GM10266 (cell line): ENCODE measurements around the gene R3HCC1L.

Source experiments
- DNase-seq: peaks from one replicate; pipeline ENCODE4 v3.0.0; 2012; ENCODE audit errors: extremely low spot score
- CTCF ChIP-seq: IDR thresholded peaks from 2 replicates; pipeline ENCODE4 v1.5.1; 2012; ENCODE audit warnings: mild to moderate bottlenecking, low read depth; ENCODE audit not compliant: control insufficient read depth, insufficient read depth; ENCODE audit errors: missing control alignments

R3HCC1L gene

GRCh38 chr10:98261436-98262277 lies 127.2 kb downstream of the R3HCC1L start:
- no peak for DNase-seq
- no peak for TF ChIP-seq CTCF

GRCh38 chr10:98262571-98262970 lies 128.1 kb downstream of the R3HCC1L start:
- TF ChIP-seq CTCF: peak; percentile 36
- no peak for DNase-seq

GRCh38 chr10:98263088-98263487 lies 128.6 kb downstream of the R3HCC1L start:
- DNase-seq: no peak
- TF ChIP-seq CTCF: no peak

GRCh38 chr10:98264378-98265065 lies 130.1 kb downstream of the R3HCC1L start:
- TF ChIP-seq CTCF: no peak
- DNase-seq: no peak

GRCh38 chr10:98265403-98266378 lies 131.2 kb downstream of the R3HCC1L start:
- no peak for TF ChIP-seq CTCF
- no peak for DNase-seq

GRCh38 chr10:98266647-98267046 lies 132.2 kb downstream of the R3HCC1L start:
- no peak for DNase-seq
- no peak for TF ChIP-seq CTCF
